Measurements from ENCODE around the gene N4BP2L2. TPM values are rescaled to one million over a fixed set of nuclear protein-coding genes. Genes with fewer than 3 reads are reported as not detected.

The N4BP2L2 gene
- total RNA-seq, 2 donors from 2014 or later, result 141 to 155 TPM

DNA sequence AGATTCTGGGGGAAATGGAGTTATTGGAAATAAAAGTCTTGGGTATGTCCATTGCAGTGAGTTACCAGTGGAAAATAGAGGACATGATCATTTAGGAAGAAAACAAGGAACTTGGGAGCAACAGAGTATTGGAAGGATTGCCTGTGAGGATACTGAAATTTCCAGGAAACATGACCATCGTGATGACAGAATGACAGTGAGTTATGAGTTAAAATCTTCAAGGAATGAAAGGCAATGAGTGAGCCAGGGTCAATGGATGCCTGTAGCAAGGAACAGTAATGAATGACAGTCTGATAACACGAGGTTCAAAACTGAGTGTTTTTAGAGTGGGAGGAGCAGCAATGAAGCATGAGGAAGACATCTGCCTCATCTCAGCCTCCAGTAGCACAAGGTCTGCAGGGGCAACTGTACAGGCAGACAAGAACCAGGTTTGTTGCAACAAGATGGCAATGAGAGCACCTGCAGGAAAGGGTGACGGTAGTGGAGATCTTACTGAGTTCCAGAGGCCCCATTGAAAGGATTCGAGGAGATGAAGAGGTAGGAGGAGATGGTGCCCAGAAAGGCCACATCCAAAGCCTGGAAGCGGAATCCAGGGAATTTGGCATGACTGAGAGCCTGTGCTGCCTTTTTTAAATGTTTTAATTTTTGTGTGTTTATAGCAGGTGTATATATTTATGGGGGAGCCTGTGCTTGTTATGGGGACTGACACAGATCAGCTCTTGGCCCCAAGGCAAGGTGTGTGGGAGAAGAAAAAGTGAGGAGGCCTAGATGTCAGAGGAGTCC, 154.6 kb downstream of the N4BP2L2 start:
- DNase-seq (ENCODE audit: low spot score) (no peak), ATAC-seq (no peak)
- H3K4me3 Mint-ChIP-seq, result no peak overlapping the region
- no peaks in the 10 kb centered on the region for H3K36me3 Mint-ChIP-seq
- H3K4me1 Mint-ChIP-seq (ENCODE audit: low read depth in 2 of 2), result peaks cover 3 to 4% of the 10 kb centered on the region in 2 donors
- no peaks in the 10 kb centered on the region for H3K9me3 Mint-ChIP-seq
- no peak overlapping the region for H3K27ac Mint-ChIP-seq
- no peaks in the 10 kb centered on the region for H3K27me3 Mint-ChIP-seq

Other genes with a start within 250 kb of the N4BP2L2 start
- not detected for gene ZAR1L, start 223.4 kb downstream of the N4BP2L2 start, total RNA-seq
- gene BRCA2, start 223.3 kb downstream of the N4BP2L2 start, total RNA-seq, result 10 to 100 TPM; 11.0 to 28.5 TPM
- gene N4BP2L1, start 110.7 kb downstream of the N4BP2L2 start, total RNA-seq, result 10 to 100 TPM; 14.6 to 23.9 TPM
- 10 to 100 TPM; 46.9 to 48.6 TPM for gene PDS5B, start 47.7 kb upstream of the N4BP2L2 start, total RNA-seq

Data from natural killer cell treated with Interleukin-12 subunit alpha and Interleukin-12 subunit beta and Interleukin-15 and Interleukin-18, amount 100 ng/mL, for 72 hours (primary cell).